PC-9 (cell line): ENCODE measurements around the gene ZNF516. TPM values are rescaled to one million over a fixed set of nuclear protein-coding genes. Genes with fewer than 3 reads are reported as not detected.

Experiments used
- BruUV-seq: library from RNA; stranded (reverse); fragments of 400-500 nt; replicated peaks from 2 replicates; lab custom pipeline; 2021; lab: Mats Ljungman, UMichigan
- CTCF ChIA-PET: fragments of 300-600 bp; sonication (Branson Sonifier 250); formaldehyde crosslinking; loops from one replicate; lab custom pipeline; 2022; ENCODE audit warnings: antibody characterized with exemption; lab: Charles Lee
- POLR2A ChIA-PET: fragments of 300-600 bp; sonication (Branson Sonifier 250); formaldehyde crosslinking; loops from one replicate; lab custom pipeline; 2022; ENCODE audit warnings: antibody characterized with exemption; ENCODE audit not compliant: unreplicated experiment; lab: Charles Lee
- DNase-seq, 2 experiments: peaks; one replicate each; pipeline versions ENCODE4 v3.0.0 to v3.0.0-alpha.2; 2015 to 2022; ENCODE audit warnings: mixed read lengths in 1 of 2
- H2AFZ ChIP-seq: fragments of 200-600 bp; sonication (generic); 2 replicates; pipeline ENCODE4 v1.8.1; 2017; ENCODE audit warnings: antibody characterized with exemption
- H3F3A ChIP-seq: fragments of 200-600 bp; sonication (generic); 2 replicates; pipeline ENCODE4 v1.8.1; 2017; ENCODE audit warnings: antibody characterized with exemption, mild to moderate bottlenecking, low read depth; ENCODE audit not compliant: insufficient read depth
- H3K27ac ChIP-seq: fragments of 200-600 bp; sonication (generic); 2 replicates; pipeline ENCODE4 v1.6.1; 2016; ENCODE audit warnings: mixed run types
- H3K27me3 ChIP-seq: fragments of 200-600 bp; sonication (generic); 2 replicates; pipeline ENCODE4 v1.6.1; 2016; ENCODE audit warnings: low read depth, mixed run types; ENCODE audit not compliant: insufficient read depth
- H3K36me3 ChIP-seq: fragments of 200-600 bp; sonication (generic); 2 replicates; pipeline ENCODE4 v1.6.1; 2016; ENCODE audit warnings: low read depth, mixed run types
- H3K4me1 ChIP-seq: fragments of 200-600 bp; sonication (generic); replicated peaks from 2 replicates; pipeline ENCODE4 v1.6.1; 2016; ENCODE audit warnings: mixed run types; ENCODE audit not compliant: insufficient read depth
- H3K4me2 ChIP-seq: fragments of 200-600 bp; sonication (generic); 2 replicates; pipeline ENCODE4 v1.6.1; 2017; ENCODE audit warnings: mixed run types
- H3K4me3 ChIP-seq: fragments of 200-600 bp; sonication (generic); 2 replicates; pipeline ENCODE4 v1.6.1; 2016; ENCODE audit warnings: mixed run types
- H3K79me2 ChIP-seq: fragments of 200-600 bp; sonication (generic); 2 replicates; pipeline ENCODE4 v1.6.1; 2017; ENCODE audit warnings: low read depth, mixed run types
- H3K9me2 ChIP-seq: fragments of 200-600 bp; sonication (generic); 2 replicates; pipeline ENCODE4 v1.8.1; 2017; ENCODE audit warnings: mild to moderate bottlenecking; ENCODE audit not compliant: insufficient read depth
- H3K9me3 ChIP-seq: fragments of 200-600 bp; sonication (generic); 2 replicates; pipeline ENCODE4 v1.8.1; 2016; ENCODE audit warnings: low read depth; ENCODE audit not compliant: insufficient read depth
- H4K20me1 ChIP-seq: fragments of 200-600 bp; sonication (generic); 2 replicates; pipeline ENCODE4 v1.8.1; 2017; ENCODE audit not compliant: insufficient read depth
- EZH2 ChIP-seq: fragments of 200-600 bp; sonication (generic); IDR thresholded peaks from 2 replicates; pipeline ENCODE4 v1.8.0; 2017; ENCODE audit warnings: antibody characterized with exemption, low read depth
- intact Hi-C: fragments of 100-400 bp; cut with micrococcal nuclease; formaldehyde crosslinking; loops from one replicate; pipeline ENCODE4 v1.10.0; 2022; ENCODE audit not compliant: unreplicated experiment
- total RNA-seq: library from RNA; stranded (reverse); gene quantifications from 2 replicates; pipeline ENCODE4 v1.2.3, GENCODE V29; 2021
- TF ChIP-seq, protein P1 (sequence below): fragments of 200-600 bp; sonication (generic); conservative IDR thresholded peaks from 2 replicates; pipeline ENCODE4 v1.6.1; 2017; ENCODE audit warnings: mixed run types, antibody characterized with exemption, mild to moderate bottlenecking, moderate library complexity

The ZNF516 gene
- total RNA-seq, 1 experiment from 2014 or later: 32.7 TPM

DNA sequence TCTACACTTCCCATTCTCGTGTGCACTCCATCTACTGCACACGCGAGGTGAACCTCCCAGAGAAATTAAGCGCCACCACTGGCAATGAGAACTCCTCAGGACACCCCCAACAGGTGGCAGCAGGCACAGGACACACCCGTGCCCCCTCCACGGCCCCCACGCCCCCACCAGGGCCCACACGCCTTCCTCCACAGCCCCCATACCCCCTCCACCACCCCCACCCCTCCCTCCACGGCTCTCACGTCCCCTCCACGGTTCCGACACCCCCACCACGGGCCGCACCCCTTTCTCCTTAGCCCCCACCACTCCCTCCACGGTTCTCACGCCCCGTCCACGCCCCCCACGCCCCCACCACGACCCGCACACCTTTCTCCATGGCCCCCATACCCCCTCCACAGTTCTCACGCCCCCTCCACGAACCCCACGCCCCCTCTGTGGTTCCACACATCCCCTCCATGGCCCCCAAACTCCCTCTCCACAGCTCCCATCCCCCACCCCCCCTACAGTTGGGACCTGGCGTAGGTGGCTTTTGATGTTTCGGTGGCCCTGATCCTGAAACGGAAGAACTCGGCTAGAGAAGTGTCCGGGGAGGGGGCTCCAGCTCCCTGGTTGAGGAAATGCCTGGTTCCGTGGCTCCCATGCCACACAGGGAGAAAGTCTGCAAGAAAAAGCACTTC lies 110.8 kb downstream of the ZNF516 start:
- no peak for DNase-seq
- Histone ChIP-seq H3F3A (no peaks in the 10 kb centered on the region), H3K79me2 (0 out of 2 replicates have a peak, but pooled peaks cover 10% of the 10 kb centered on the region), H3K4me1 (no peaks in the 10 kb centered on the region), H3K9me3 (no peaks in the 10 kb centered on the region), H3K9me2 (no peaks in the 10 kb centered on the region), H3K27ac (no peak overlapping the region), H4K20me1 (peaks cover 25% of the 10 kb centered on the region), H3K27me3 (no peaks in the 10 kb centered on the region), H3K4me2 (no peak overlapping the region), H3K36me3 (no peaks in the 10 kb centered on the region), H3K4me3 (no peak overlapping the region), H2AFZ (no peak overlapping the region)
- TF ChIP-seq EZH2: no peak
- TF ChIP-seq, protein P1, sequence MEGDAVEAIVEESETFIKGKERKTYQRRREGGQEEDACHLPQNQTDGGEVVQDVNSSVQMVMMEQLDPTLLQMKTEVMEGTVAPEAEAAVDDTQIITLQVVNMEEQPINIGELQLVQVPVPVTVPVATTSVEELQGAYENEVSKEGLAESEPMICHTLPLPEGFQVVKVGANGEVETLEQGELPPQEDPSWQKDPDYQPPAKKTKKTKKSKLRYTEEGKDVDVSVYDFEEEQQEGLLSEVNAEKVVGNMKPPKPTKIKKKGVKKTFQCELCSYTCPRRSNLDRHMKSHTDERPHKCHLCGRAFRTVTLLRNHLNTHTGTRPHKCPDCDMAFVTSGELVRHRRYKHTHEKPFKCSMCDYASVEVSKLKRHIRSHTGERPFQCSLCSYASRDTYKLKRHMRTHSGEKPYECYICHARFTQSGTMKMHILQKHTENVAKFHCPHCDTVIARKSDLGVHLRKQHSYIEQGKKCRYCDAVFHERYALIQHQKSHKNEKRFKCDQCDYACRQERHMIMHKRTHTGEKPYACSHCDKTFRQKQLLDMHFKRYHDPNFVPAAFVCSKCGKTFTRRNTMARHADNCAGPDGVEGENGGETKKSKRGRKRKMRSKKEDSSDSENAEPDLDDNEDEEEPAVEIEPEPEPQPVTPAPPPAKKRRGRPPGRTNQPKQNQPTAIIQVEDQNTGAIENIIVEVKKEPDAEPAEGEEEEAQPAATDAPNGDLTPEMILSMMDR: no peak
- ChIA-PET POLR2A (no interaction called here), CTCF (no interaction called here)
- intact Hi-C loops: no loop called here
- BruUV-seq: no TSS peak

DNA sequence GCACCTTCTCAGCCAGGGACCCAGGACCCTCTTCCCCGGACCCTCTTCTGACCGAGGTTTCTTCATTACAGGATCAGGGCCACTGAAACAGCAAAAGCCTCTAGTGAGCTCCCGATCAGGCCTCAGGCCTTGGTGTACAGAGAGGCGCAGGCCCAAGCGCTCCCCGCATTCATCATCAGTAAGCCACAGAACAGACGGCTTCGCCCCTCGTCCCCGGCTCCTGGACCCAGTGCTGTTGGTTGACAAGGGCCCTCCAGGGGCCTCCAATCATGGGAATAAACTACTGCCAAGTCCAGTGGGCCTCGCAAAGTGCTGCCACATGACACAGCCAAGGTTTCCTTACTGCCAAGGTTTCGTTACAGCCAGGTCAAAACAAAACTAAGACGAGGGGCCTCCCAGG lies 111.4 kb downstream of the ZNF516 start:
- no peak for DNase-seq
- 0 out of 2 replicates have a peak, but pooled peaks cover 9% of the 10 kb centered on the region for H3K79me2 ChIP-seq
- H3K4me1 ChIP-seq: no peaks in the 10 kb centered on the region
- no peak overlapping the region for H2AFZ ChIP-seq
- CTCF ChIA-PET: no interaction called here
- no peaks in the 10 kb centered on the region for H3K9me2 ChIP-seq
- POLR2A ChIA-PET: no interaction called here
- H3K27ac ChIP-seq: no peak overlapping the region
- TF ChIP-seq, protein P1: no peak
- TF ChIP-seq EZH2: no peak
- H3K4me3 ChIP-seq: no peak overlapping the region
- H3K27me3 ChIP-seq: no peaks in the 10 kb centered on the region
- H3K9me3 ChIP-seq: no peaks in the 10 kb centered on the region
- intact Hi-C loops: no loop called here
- BruUV-seq: no TSS peak
- no peaks in the 10 kb centered on the region for H3F3A ChIP-seq
- H4K20me1 ChIP-seq: peaks cover 25% of the 10 kb centered on the region
- H3K4me2 ChIP-seq: no peak overlapping the region
- no peaks in the 10 kb centered on the region for H3K36me3 ChIP-seq

DNA sequence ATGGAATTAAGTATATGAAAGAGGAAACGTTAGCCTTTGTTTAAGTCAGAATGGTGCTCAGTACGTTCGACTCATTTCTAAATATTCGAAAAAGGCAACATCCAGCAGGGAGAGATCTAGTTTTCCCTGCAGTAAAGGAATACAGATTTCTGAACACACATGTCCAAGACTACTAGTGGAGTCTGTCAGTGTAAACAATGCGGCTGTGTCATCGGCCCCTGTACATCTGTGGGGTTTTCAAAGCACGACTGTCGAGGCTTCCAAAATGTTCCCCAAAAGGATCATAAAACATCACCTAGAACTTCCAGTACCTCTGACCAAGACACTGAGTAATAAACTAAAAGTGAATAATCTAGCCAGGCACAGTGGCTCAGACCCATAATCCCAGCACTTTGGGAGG lies 112.8 kb downstream of the ZNF516 start:
- Histone ChIP-seq H3K4me1 (peaks cover under 1% of the 10 kb centered on the region; the same call in 1 of the 2 replicates), H4K20me1 (peaks cover 13% of the 10 kb centered on the region; the same call in 1 of the 2 replicates), H3K4me3 (no peak overlapping the region), H3K27me3 (no peaks in the 10 kb centered on the region), H2AFZ (no peak overlapping the region), H3K79me2 (0 out of 2 replicates have a peak, but pooled peaks cover 5% of the 10 kb centered on the region), H3K9me3 (no peaks in the 10 kb centered on the region), H3K4me2 (no peak overlapping the region), H3F3A (no peaks in the 10 kb centered on the region), H3K36me3 (no peaks in the 10 kb centered on the region), H3K9me2 (no peaks in the 10 kb centered on the region), H3K27ac (no peak overlapping the region)
- no TSS peak for BruUV-seq
- intact Hi-C loops: no loop called here
- ChIA-PET POLR2A (no interaction called here), CTCF (no interaction called here)
- no peak for TF ChIP-seq EZH2
- TF ChIP-seq, protein P1: no peak
- no peak for DNase-seq
